Neural cell (in vitro differentiated cells): Measurements from ENCODE around the gene WDR33.

Experiments
- CTCF ChIP-seq: fragments of 450-650 bp; IDR thresholded peaks from 2 replicates; pipeline ENCODE4 v1.5.1; 2014; ENCODE audit warnings: antibody characterized with exemption, mild to moderate bottlenecking, moderate library complexity; ENCODE audit not compliant: poor library complexity, severe bottlenecking
- EP300 ChIP-seq: fragments of 450-650 bp; conservative IDR thresholded peaks from 2 replicates; pipeline ENCODE4 v1.6.1; 2014; ENCODE audit warnings: antibody characterized with exemption, mild to moderate bottlenecking, moderate library complexity; ENCODE audit not compliant: poor library complexity, severe bottlenecking
- EZH2 ChIP-seq: fragments of 200-600, 300-800 bp; shearing (Covaris generic), sonication (generic); IDR thresholded peaks from 2 replicates; pipeline ENCODE4 v1.6.1; 2014; ENCODE audit warnings: antibody characterized with exemption, low read length, borderline replicate concordance, mild to moderate bottlenecking; ENCODE audit not compliant: insufficient read depth, poor library complexity, severe bottlenecking
- MXI1 ChIP-seq: fragments of 450-650 bp; conservative IDR thresholded peaks from 2 replicates; pipeline ENCODE4 v1.6.1; 2014; ENCODE audit warnings: antibody characterized with exemption, mild to moderate bottlenecking; ENCODE audit not compliant: poor library complexity, severe bottlenecking
- POLR2AphosphoS5 ChIP-seq: IDR thresholded peaks from 2 replicates; pipeline ENCODE4 v1.6.1; 2012
- RAD21 ChIP-seq: fragments of 450-650 bp; conservative IDR thresholded peaks from 2 replicates; pipeline ENCODE4 v1.6.1; 2014; ENCODE audit warnings: antibody characterized with exemption, mild to moderate bottlenecking, moderate library complexity
- REST ChIP-seq: IDR thresholded peaks from 2 replicates; pipeline ENCODE4 v1.6.1; 2012; ENCODE audit warnings: borderline replicate concordance
- SMC3 ChIP-seq: fragments of 450-650 bp; conservative IDR thresholded peaks from 2 replicates; pipeline ENCODE4 v1.6.1; 2014; ENCODE audit warnings: antibody characterized with exemption, mild to moderate bottlenecking, moderate library complexity; ENCODE audit not compliant: poor library complexity
- TAF1 ChIP-seq: IDR thresholded peaks from 2 replicates; pipeline ENCODE4 v1.6.1; 2012; ENCODE audit warnings: low read depth

- TF ChIP-seq CTCF (no peak), EZH2 (no peak), REST (no peak), TAF1 (no peak), RAD21 (no peak), POLR2AphosphoS5 (no peak), SMC3 (no peak), EP300 (no peak), MXI1 (no peak)
These were observed 88.2 kb downstream of the WDR33 start for GRCh38 chr2:127722807-127723206.
